ENCODE data around the gene SMG1.
"Not testable (repeated sequence)": the region's sequence is repeated elsewhere in the genome, so short reads cannot be mapped to it uniquely, and the experiment has no call there.

The SMG1 gene

DNA sequence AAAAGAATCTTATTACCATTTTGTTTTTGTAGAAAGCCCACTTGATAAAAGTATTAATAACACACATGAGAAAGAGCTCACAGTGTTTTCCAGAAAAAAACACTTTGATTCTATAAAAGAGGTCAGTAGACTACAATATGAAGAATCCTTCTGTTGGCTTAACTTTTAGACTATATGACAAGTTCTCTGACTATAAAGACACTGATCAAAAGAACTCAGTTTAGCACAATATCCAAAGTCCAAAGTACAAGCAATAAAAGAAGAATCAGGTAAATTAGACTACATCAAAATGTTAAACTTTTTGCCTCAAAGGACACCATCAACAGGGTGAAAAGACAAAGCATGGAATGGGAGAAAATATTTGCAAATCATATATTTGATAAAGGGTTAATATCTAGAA, 11.2 kb upstream of the SMG1 start:
- Histone ChIP-seq H3K36me3 (no peaks in the 10 kb centered on the region), H3K4me1 (no peaks in the 10 kb centered on the region), H3K9me3 (no peaks in the 10 kb centered on the region), H3K4me3 (ENCODE audit: low read depth, low read length) (no peak overlapping the region), H3K27me3 (no peaks in the 10 kb centered on the region)
- DNase-seq, result no peak
- TF ChIP-seq, protein P1, sequence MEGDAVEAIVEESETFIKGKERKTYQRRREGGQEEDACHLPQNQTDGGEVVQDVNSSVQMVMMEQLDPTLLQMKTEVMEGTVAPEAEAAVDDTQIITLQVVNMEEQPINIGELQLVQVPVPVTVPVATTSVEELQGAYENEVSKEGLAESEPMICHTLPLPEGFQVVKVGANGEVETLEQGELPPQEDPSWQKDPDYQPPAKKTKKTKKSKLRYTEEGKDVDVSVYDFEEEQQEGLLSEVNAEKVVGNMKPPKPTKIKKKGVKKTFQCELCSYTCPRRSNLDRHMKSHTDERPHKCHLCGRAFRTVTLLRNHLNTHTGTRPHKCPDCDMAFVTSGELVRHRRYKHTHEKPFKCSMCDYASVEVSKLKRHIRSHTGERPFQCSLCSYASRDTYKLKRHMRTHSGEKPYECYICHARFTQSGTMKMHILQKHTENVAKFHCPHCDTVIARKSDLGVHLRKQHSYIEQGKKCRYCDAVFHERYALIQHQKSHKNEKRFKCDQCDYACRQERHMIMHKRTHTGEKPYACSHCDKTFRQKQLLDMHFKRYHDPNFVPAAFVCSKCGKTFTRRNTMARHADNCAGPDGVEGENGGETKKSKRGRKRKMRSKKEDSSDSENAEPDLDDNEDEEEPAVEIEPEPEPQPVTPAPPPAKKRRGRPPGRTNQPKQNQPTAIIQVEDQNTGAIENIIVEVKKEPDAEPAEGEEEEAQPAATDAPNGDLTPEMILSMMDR (IDR thresholded peaks at IDR 0.05; ENCODE audit: low read depth, low read length), result no peak

- H3K4me1 ChIP-seq, result no peaks in the 10 kb centered on the region
- no peaks in the 10 kb centered on the region for H3K36me3 ChIP-seq
- no peaks in the 10 kb centered on the region for H3K27me3 ChIP-seq
- TF ChIP-seq, protein P1 (IDR thresholded peaks at IDR 0.05; ENCODE audit: low read depth, low read length), result no peak
- no peak overlapping the region for H3K4me3 ChIP-seq (ENCODE audit: low read depth, low read length)
- DNase-seq, result no peak
- H3K9me3 ChIP-seq, result no peaks in the 10 kb centered on the region
Measured at GRCh38 chr16:18936727-18937340, 10.6 kb upstream of the SMG1 start.

DNA sequence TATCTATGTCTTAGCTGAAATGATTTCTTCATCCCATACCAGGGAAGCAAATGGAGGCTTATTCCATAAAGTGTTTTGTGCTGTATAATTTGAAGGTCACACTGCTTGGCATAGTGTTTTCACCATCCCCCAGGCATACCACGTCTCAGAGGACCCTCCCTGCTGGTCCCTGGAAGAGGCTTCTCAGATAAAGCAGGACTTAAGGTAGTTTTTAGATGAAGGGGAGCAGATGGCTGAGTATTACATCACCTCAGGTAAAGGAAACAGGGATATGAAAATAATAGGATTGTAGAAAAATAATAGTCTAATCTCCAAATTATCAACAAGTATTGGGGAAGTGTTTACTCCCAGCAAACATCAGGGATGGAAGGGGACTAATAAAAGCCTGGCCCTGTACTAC, 7.3 kb upstream of the SMG1 start:
- DNase-seq, result no peak
- H3K4me1 ChIP-seq, result no peaks in the 10 kb centered on the region
- no peaks in the 10 kb centered on the region for H3K36me3 ChIP-seq
- no peaks in the 10 kb centered on the region for H3K9me3 ChIP-seq
- TF ChIP-seq, protein P1 (IDR thresholded peaks at IDR 0.05; ENCODE audit: low read depth, low read length), result no peak
- H3K4me3 ChIP-seq (ENCODE audit: low read depth, low read length), result no peak overlapping the region
- no peaks in the 10 kb centered on the region for H3K27me3 ChIP-seq

- no peaks in the 10 kb centered on the region for H3K9me3 ChIP-seq
- H3K27me3 ChIP-seq, result no peaks in the 10 kb centered on the region
- no peak for DNase-seq
- H3K4me3 ChIP-seq (ENCODE audit: low read depth, low read length), result no peak overlapping the region
- TF ChIP-seq, protein P1 (IDR thresholded peaks at IDR 0.05; ENCODE audit: low read depth, low read length), result no peak
- no peaks in the 10 kb centered on the region for H3K4me1 ChIP-seq
- H3K36me3 ChIP-seq, result no peaks in the 10 kb centered on the region
Measured at GRCh38 chr16:18932243-18932987, 6.2 kb upstream of the SMG1 start.

DNA sequence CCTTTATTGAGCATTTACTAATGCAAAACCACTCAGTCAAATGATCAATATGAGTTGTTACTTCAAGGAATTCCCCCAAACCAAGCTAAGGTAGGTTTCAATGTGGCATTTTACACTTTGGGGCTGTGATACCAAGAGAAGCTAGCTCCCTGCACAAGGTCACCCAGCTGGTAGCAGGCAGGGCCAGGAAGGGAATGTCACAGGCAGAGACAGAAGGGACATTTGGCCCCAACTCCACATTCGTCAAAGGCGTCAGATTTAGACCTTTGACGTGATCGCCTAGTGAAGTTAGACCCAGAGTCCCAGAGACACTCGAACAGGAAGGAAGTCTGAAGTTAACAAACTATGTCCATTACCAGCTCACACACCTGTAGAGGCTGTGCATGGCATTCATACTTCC, 5.5 kb upstream of the SMG1 start:
- no peaks in the 10 kb centered on the region for H3K9me3 ChIP-seq
- H3K27me3 ChIP-seq, result no peaks in the 10 kb centered on the region
- H3K4me1 ChIP-seq, result no peaks in the 10 kb centered on the region; the same call in 1 of the 2 replicates
- H3K4me3 ChIP-seq (ENCODE audit: low read depth, low read length), result no peak overlapping the region
- TF ChIP-seq, protein P1 (IDR thresholded peaks at IDR 0.05; ENCODE audit: low read depth, low read length), result no peak
- no peaks in the 10 kb centered on the region for H3K36me3 ChIP-seq
- DNase-seq, result no peak

- H3K4me1 ChIP-seq; H3K4me3 ChIP-seq (ENCODE audit: low read depth, low read length); H3K9me3 ChIP-seq; H3K27me3 ChIP-seq; DNase-seq; H3K36me3 ChIP-seq: not testable (repeated sequence)
Measured at GRCh38 chr16:18930095-18930494, 3.9 kb upstream of the SMG1 start.

DNA sequence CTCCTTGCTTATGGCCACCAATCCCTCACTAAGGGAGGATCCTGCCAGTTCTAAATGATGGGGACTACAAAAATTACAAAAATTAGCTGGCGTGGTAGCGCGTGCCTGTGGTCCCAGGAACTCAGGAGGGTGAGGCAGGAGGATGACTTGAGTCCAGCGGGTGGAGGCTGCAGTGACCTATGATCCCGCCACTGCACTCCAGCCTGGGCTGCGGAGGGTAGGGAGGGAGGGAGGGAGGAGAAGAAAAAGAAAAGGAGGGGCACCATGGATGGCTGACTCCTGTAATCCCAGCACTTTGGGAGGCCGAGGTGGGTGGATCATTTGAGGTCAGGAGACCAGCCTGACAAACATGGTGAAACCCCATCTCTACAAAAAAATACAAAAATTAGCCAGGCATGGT, 1.9 kb upstream of the SMG1 start:
- not testable (repeated sequence) for H3K4me1 ChIP-seq; DNase-seq; H3K4me3 ChIP-seq (ENCODE audit: low read depth, low read length)

DNA sequence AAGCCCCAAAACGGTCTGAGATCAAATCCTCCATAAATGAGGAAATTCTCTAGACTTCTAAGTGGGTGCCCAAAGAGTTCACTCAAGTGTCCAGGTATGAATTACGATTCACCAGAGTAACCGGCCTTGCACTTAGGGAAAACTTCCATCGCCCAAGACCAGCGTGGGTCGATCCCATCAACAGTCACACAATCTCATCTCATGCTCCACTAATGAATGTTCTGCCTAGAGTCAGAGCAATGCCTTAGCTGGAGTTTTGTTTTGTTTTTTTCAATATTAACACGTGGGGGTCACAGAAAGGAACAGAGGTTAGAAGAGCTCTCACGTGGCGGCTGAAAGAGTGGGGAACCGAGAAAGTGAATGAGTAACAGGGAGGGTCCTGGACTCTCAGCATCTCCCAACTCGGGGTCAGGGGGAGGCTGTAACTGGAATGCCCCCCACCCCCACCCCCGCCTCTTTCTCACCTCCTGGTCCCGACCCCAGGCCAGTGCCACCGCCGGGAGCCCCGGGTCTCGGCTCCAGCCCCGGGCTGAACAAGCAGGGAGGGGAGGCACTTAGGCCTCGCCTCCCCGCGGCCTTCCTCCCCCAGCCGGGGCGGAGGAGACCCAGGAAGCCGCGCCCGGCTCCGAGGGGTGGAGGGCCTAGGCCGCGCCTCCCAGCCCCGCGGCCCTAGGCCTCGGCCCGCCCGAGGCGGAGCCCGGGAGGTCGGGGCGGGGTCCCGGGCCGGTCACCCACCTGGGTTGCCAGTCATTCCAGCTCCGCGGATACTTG, 808 bp downstream of the SMG1 start:
- H3K4me1 ChIP-seq, H3K9me3 ChIP-seq, H3K36me3 ChIP-seq, H3K27me3 ChIP-seq: not testable (repeated sequence)
- DNase-seq, result peak; percentile 58
- H3K4me3 ChIP-seq (ENCODE audit: low read depth, low read length), result peak overlapping the region; percentile 65

More for the DNA sequence above, 1.9 kb upstream of the SMG1 start:
- not testable (repeated sequence) for H3K36me3 ChIP-seq, H3K9me3 ChIP-seq, H3K27me3 ChIP-seq

DNA sequence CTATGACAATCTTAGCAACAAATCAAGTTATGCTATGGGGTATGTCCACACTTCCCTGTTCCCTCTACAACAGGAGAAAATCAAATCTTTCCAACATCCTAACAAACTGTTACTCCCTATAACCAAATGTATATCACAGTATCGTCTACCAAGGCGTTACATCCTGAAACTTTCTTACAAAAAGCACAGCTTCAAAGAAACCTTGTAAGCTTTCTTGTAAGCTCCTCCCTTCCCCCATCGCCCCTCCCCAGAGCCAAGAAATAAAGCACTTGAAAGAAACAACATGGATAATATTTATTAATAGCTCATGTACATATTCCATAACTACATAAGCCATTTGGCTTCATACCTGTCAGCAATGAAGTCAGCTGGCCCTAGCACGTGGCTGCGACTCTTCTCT, 2.3 kb downstream of the SMG1 start:
- H3K36me3 ChIP-seq, DNase-seq, H3K27me3 ChIP-seq, H3K9me3 ChIP-seq, H3K4me1 ChIP-seq: not testable (repeated sequence)
- peak overlapping the region; percentile 24 for H3K4me3 ChIP-seq (ENCODE audit: low read depth, low read length)

- not testable (repeated sequence) for DNase-seq; H3K4me3 ChIP-seq (ENCODE audit: low read depth, low read length); H3K4me1 ChIP-seq; H3K27me3 ChIP-seq; H3K9me3 ChIP-seq; H3K36me3 ChIP-seq
Measured at GRCh38 chr16:18923124-18923523, 3.1 kb downstream of the SMG1 start.

Measured in BE2C (cell line).